Common myeloid progenitor, CD34-positive (primary cell): ENCODE results near the gene S100A12.

Experiments used
- CTCF ChIA-PET: fragments of 350-600 bp; sonication (Branson Sonifier 250); formaldehyde crosslinking; loops from one replicate; lab custom pipeline; 2021; ENCODE audit warnings: antibody characterized with exemption; lab: Charles Lee
- POLR2A ChIA-PET: fragments of 350-600 bp; sonication (Branson Sonifier 250); formaldehyde crosslinking; loops from one replicate; lab custom pipeline; 2021; ENCODE audit warnings: antibody characterized with exemption; lab: Charles Lee
- DNase-seq, 3 donors: peaks; one replicate each; pipeline versions ENCODE4 v3.0.0 to v3.0.0-alpha.2; 2013
- H3K27ac ChIP-seq, 2 experiments: 1 replicate in 1 of 2; 2 replicates in 1 of 2; pipeline ENCODE4 v1.7.0; 2013; ENCODE audit warnings: inconsistent platforms in 2 of 2, low read length in 2 of 2, mild to moderate bottlenecking in 2 of 2, low read depth in 1 of 2, moderate library complexity in 1 of 2; ENCODE audit not compliant: severe bottlenecking in 2 of 2, insufficient read depth in 1 of 2, poor library complexity in 1 of 2
- H3K27me3 ChIP-seq, 5 experiments: replicated peaks in 2 of 5; 1 replicate in 3 of 5; 2 replicates in 2 of 5; pipeline versions ENCODE4 v1.6.1 to v1.7.0; 2013; ENCODE audit warnings: low read length in 4 of 5, mild to moderate bottlenecking in 2 of 5, moderate library complexity in 2 of 5, inconsistent platforms in 1 of 5; ENCODE audit not compliant: insufficient read depth in 5 of 5, control insufficient read depth in 4 of 5
- H3K36me3 ChIP-seq, 4 experiments: 1 replicate in 2 of 4; 2 replicates in 2 of 4; pipeline versions ENCODE4 v1.6.1 to v1.7.0; 2013; ENCODE audit warnings: low read length in 3 of 4, control low read depth in 1 of 4, mild to moderate bottlenecking in 1 of 4; ENCODE audit not compliant: control insufficient read depth in 4 of 4, insufficient read depth in 4 of 4
- H3K4me1 ChIP-seq, 4 experiments: 1 replicate in 3 of 4; 2 replicates in 1 of 4; pipeline versions ENCODE4 v1.6.1 to v1.7.1; 2013; ENCODE audit warnings: low read length in 3 of 4, mild to moderate bottlenecking in 3 of 4, control low read depth in 1 of 4, inconsistent platforms in 1 of 4, moderate library complexity in 1 of 4; ENCODE audit not compliant: control insufficient read depth in 4 of 4, insufficient read depth in 4 of 4; ENCODE audit errors: control extremely low read depth in 1 of 4
- H3K4me3 ChIP-seq, 7 experiments: 1 replicate in 4 of 7; 2 replicates in 3 of 7; pipeline versions ENCODE4 v1.5.1 to v1.7.0; 2013; ENCODE audit warnings: mild to moderate bottlenecking in 7 of 7, low read length in 6 of 7, moderate library complexity in 6 of 7, inconsistent platforms in 2 of 7, low read depth in 2 of 7, control low read depth in 1 of 7; ENCODE audit not compliant: insufficient read depth in 4 of 7, control insufficient read depth in 1 of 7; ENCODE audit errors: extremely low read depth in 1 of 7
- H3K9me3 ChIP-seq, 5 experiments: 1 replicate in 4 of 5; 2 replicates in 1 of 5; pipeline versions ENCODE4 v1.6.1 to v1.7.1; 2013; ENCODE audit warnings: low read length in 4 of 5, mild to moderate bottlenecking in 2 of 5, inconsistent platforms in 1 of 5, low read depth in 1 of 5, moderate library complexity in 1 of 5; ENCODE audit not compliant: control insufficient read depth in 4 of 5, insufficient read depth in 2 of 5; ENCODE audit errors: control extremely low read depth in 1 of 5
- WGBS: methylation state at CpG from one replicate; pipeline ENCODE4 v1.1.5; 2013; ENCODE audit not compliant: insufficient coverage; 5-methylcytosine and 5-hydroxymethylcytosine counted together

S100A12 gene

GRCh38 chr1:153387001-153387400, 11.6 kb upstream of the S100A12 start:
- CTCF ChIA-PET: interaction anchor here (1.5 to 1.7 kb wide), 2 partner anchors 29 to 30 kb away, joined by 3 to 4 read pairs; partner anchors contain the start of gene S100A9

GRCh38 chr1:153386500-153386901, 11.1 kb upstream of the S100A12 start:
- WGBS: 0% methylated on average over 5 of the region's 5 CpGs
- CTCF ChIA-PET: interaction anchor here (1.5 kb wide), 1 partner anchor 29 kb away, joined by 3 read pairs; the partner anchor contains the start of gene S100A9
- POLR2A ChIA-PET: interaction anchor here (0.6 kb wide), 1 partner anchor 1312 kb away, joined by 3 read pairs; no protein-coding TSS in a partner anchor
- Histone ChIP-seq H3K9me3 (peaks cover 0 to 6% (median 0%) of the 10 kb centered on the region in 5 experiments), H3K27ac (peak overlapping the region in 1 of 2 experiments; percentile 18), H3K4me3 (peak overlapping the region in 1 of 7 experiments; percentile 0), H3K27me3 (peaks cover 0 to 2% (median 0%) of the 10 kb centered on the region in 5 experiments), H3K4me1 (peaks cover 11 to 56% (median 36%) of the 10 kb centered on the region in 4 experiments), H3K36me3 (no peaks in the 10 kb centered on the region)
- peak; percentile 76 to 92 (median 92) for DNase-seq

More at GRCh38 chr1:153387001-153387400, 11.6 kb upstream of the S100A12 start:
- no peak for DNase-seq
- 93% methylated on average over 3 of the region's 4 CpGs for WGBS
- POLR2A ChIA-PET: no interaction called here
- peaks cover 11 to 60% (median 36%) of the 10 kb centered on the region in 4 experiments for H3K4me1 ChIP-seq
- peaks cover 0 to 4% (median 0%) of the 10 kb centered on the region in 5 experiments for H3K9me3 ChIP-seq
- peak overlapping the region in 1 of 2 experiments; percentile 18 for H3K27ac ChIP-seq
- no peaks in the 10 kb centered on the region for H3K36me3 ChIP-seq
- peaks cover 0 to under 1% (median 0%) of the 10 kb centered on the region in 5 experiments for H3K27me3 ChIP-seq
- peak overlapping the region in 1 of 7 experiments; percentile 9 for H3K4me3 ChIP-seq

- WGBS: 96% methylated on average over 4 of the region's 4 CpGs
- H3K27me3 ChIP-seq: peaks cover 0 to 2% (median 0%) of the 10 kb centered on the region in 5 experiments
- H3K9me3 ChIP-seq: peaks cover 0 to 7% (median 2%) of the 10 kb centered on the region in 5 experiments
- no peak for DNase-seq
- H3K36me3 ChIP-seq: no peaks in the 10 kb centered on the region
- ChIA-PET POLR2A (interaction anchor here (0.9 kb wide), 1 partner anchor 8 kb away, joined by 3 read pairs; no protein-coding TSS in a partner anchor), CTCF (interaction anchor here (1.3 kb wide), 1 partner anchor 36 kb away, joined by 4 read pairs; the partner anchor contains the start of gene PGLYRP4)
- no peak overlapping the region for H3K4me3 ChIP-seq
- peaks cover 11 to 42% (median 25%) of the 10 kb centered on the region in 4 experiments for H3K4me1 ChIP-seq
- no peak overlapping the region for H3K27ac ChIP-seq
Observed at GRCh38 chr1:153384958-153385580, 9.6 kb upstream of the S100A12 start.

- DNase-seq: no peak
- ChIA-PET POLR2A (no interaction called here), CTCF (no interaction called here)
- Histone ChIP-seq H3K36me3 (no peaks in the 10 kb centered on the region), H3K4me3 (no peak overlapping the region), H3K27me3 (peaks cover 0 to 3% (median 0%) of the 10 kb centered on the region in 5 experiments), H3K27ac (no peak overlapping the region), H3K4me1 (peaks cover 0 to 10% (median 8%) of the 10 kb centered on the region in 4 experiments), H3K9me3 (peaks cover 0 to 7% (median 2%) of the 10 kb centered on the region in 5 experiments)
- 98% methylated on average over 15 of the region's 23 CpGs for WGBS
Observed at GRCh38 chr1:153380711-153381110, 5.3 kb upstream of the S100A12 start.

GRCh38 chr1:153379591-153379990, 4.2 kb upstream of the S100A12 start:
- ChIA-PET POLR2A (interaction anchor here (0.9 kb wide), 1 partner anchor 35 kb away, joined by 3 read pairs; no protein-coding TSS in a partner anchor), CTCF (no interaction called here)
- H3K4me1 ChIP-seq: peaks cover 0 to 4% (median 0%) of the 10 kb centered on the region in 4 experiments
- 99% methylated on average over 8 of the region's 10 CpGs for WGBS
- H3K4me3 ChIP-seq: no peak overlapping the region
- no peak overlapping the region for H3K27ac ChIP-seq
- H3K27me3 ChIP-seq: peaks cover 0 to 3% (median 0%) of the 10 kb centered on the region in 5 experiments
- H3K36me3 ChIP-seq: no peaks in the 10 kb centered on the region
- no peak for DNase-seq
- H3K9me3 ChIP-seq: peaks cover 0 to 7% (median 2%) of the 10 kb centered on the region in 5 experiments

- H3K4me3 ChIP-seq: no peak overlapping the region
Observed at GRCh38 chr1:153374071-153374470, 1.4 kb downstream of the S100A12 start.

More at GRCh38 chr1:153374071-153374470, 1.4 kb downstream of the S100A12 start:
- no peaks in the 10 kb centered on the region for H3K36me3 ChIP-seq
- DNase-seq: no peak
- no peaks in the 10 kb centered on the region for H3K9me3 ChIP-seq
- no CpG with 5 or more reads among the region's 2 CpGs for WGBS
- ChIA-PET CTCF (interaction anchor here (1.0 to 2.5 kb wide), 2 partner anchors 22 to 28 kb away, joined by 3 to 9 read pairs; no protein-coding TSS in a partner anchor), POLR2A (no interaction called here)
- H3K27me3 ChIP-seq: peaks cover 0 to 2% (median 0%) of the 10 kb centered on the region in 5 experiments
- H3K27ac ChIP-seq: no peak overlapping the region
- peaks cover 0 to 4% (median 0%) of the 10 kb centered on the region in 4 experiments for H3K4me1 ChIP-seq
